Neural progenitor cell (in vitro differentiated cells): ENCODE data around the gene FARP2. TPM values are rescaled to one million over a fixed set of nuclear protein-coding genes. Genes with fewer than 3 reads are reported as not detected.

Experiments
- DNase-seq: peaks from one replicate; pipeline ENCODE4 v3.0.0-alpha.2; 2016; ENCODE audit warnings: low spot score
- H2AFZ ChIP-seq: fragments of 200-600 bp; sonication (generic); replicated peaks from 2 replicates; pipeline ENCODE4 v1.6.1; 2016; ENCODE audit warnings: antibody characterized with exemption
- H3F3A ChIP-seq: fragments of 200-600 bp; sonication (generic); 2 replicates; pipeline ENCODE4 v1.6.1; 2016; ENCODE audit warnings: antibody characterized with exemption, low read depth
- H3K27ac ChIP-seq: fragments of 200-600 bp; sonication (generic); 2 replicates; pipeline ENCODE4 v1.5.1; 2016; ENCODE audit warnings: mild to moderate bottlenecking
- H3K27me3 ChIP-seq: fragments of 200-600 bp; sonication (generic); 2 replicates; pipeline ENCODE4 v1.6.1; 2016; ENCODE audit warnings: mild to moderate bottlenecking, moderate library complexity
- H3K36me3 ChIP-seq: fragments of 200-600 bp; sonication (generic); 2 replicates; pipeline ENCODE4 v1.5.1; 2016
- H3K4me1 ChIP-seq: fragments of 200-600 bp; sonication (generic); 2 replicates; pipeline ENCODE4 v1.6.1; 2016; ENCODE audit warnings: mixed run types
- H3K4me2 ChIP-seq: fragments of 200-600 bp; sonication (generic); 2 replicates; pipeline ENCODE4 v1.6.1; 2016
- H3K4me3 ChIP-seq: fragments of 200-600 bp; sonication (generic); 2 replicates; pipeline ENCODE4 v1.5.1; 2016
- H3K79me2 ChIP-seq: fragments of 200-600 bp; sonication (generic); 2 replicates; pipeline ENCODE4 v1.6.1; 2016; ENCODE audit warnings: low read depth
- H3K9ac ChIP-seq: fragments of 200-600 bp; sonication (generic); 2 replicates; pipeline ENCODE4 v1.6.1; 2016
- H3K9me3 ChIP-seq: fragments of 200-600 bp; sonication (generic); 2 replicates; pipeline ENCODE4 v1.5.1; 2016; ENCODE audit warnings: low read depth
- H4K20me1 ChIP-seq: fragments of 200-600 bp; sonication (generic); 2 replicates; pipeline ENCODE4 v1.6.1; 2016; ENCODE audit warnings: low read depth
- H3K27ac Mint-ChIP-seq: 3 replicates; pipeline ENCODE4 v1.8.0; 2021; ENCODE audit warnings: mixed read lengths
- H3K27me3 Mint-ChIP-seq: 2 replicates; pipeline ENCODE4 v1.8.0; 2022; ENCODE audit warnings: low read depth, mild to moderate bottlenecking, inconsistent platforms, moderate library complexity, mixed read lengths; ENCODE audit not compliant: insufficient read depth
- H3K36me3 Mint-ChIP-seq: 3 replicates; pipeline ENCODE4 v1.8.0; 2021; ENCODE audit warnings: mixed read lengths
- H3K4me1 Mint-ChIP-seq: 3 replicates; pipeline ENCODE4 v1.8.0; 2021; ENCODE audit warnings: mixed read lengths
- H3K4me3 Mint-ChIP-seq: 3 replicates; pipeline ENCODE4 v1.8.0; 2021; ENCODE audit warnings: mild to moderate bottlenecking, moderate library complexity, mixed read lengths
- H3K9me3 Mint-ChIP-seq: 3 replicates; pipeline ENCODE4 v1.8.0; 2020; ENCODE audit warnings: mixed read lengths
- CTCF ChIP-seq: fragments of 200-600 bp; sonication (generic); IDR thresholded peaks from 2 replicates; pipeline ENCODE4 v1.5.1; 2017; ENCODE audit warnings: antibody characterized with exemption, mild to moderate bottlenecking
- EZH2 ChIP-seq: fragments of 200-600 bp; sonication (generic); IDR thresholded peaks from 2 replicates; pipeline ENCODE4 v1.6.1; 2017; ENCODE audit warnings: antibody characterized with exemption, mild to moderate bottlenecking, moderate library complexity
- EZH2phosphoT487 ChIP-seq: fragments of 200-600 bp; sonication (generic); IDR thresholded peaks from 2 replicates; pipeline ENCODE4 v1.6.1; 2017; ENCODE audit warnings: antibody characterized with exemption
- total RNA-seq: library from RNA; depleted of rRNA; stranded (reverse); fragments of >200 nt; gene quantifications from 2 replicates; pipeline ENCODE4 v1.2.3, GENCODE V29; 2015; ENCODE audit warnings: low replicate concordance

The FARP2 gene
- total RNA-seq, 1 donor from 2014 or later: 32.3 TPM

- no peak overlapping the region for H3K27ac ChIP-seq
- no peak overlapping the region for H3K9ac ChIP-seq
Measured at GRCh38 chr2:241321886-241322285, 34.2 kb upstream of the FARP2 start.

GRCh38 chr2:241323778-241324177 is 32.3 kb upstream of the FARP2 start:
- H3K27ac ChIP-seq: no peak overlapping the region
- H3K9me3 ChIP-seq: no peaks in the 10 kb centered on the region
- peaks cover 3% of the 10 kb centered on the region for H3K27me3 Mint-ChIP-seq
- no peak overlapping the region for H3K4me3 ChIP-seq
- H3K79me2 ChIP-seq: peaks cover 100% of the 10 kb centered on the region
- no peak for DNase-seq
- no peaks in the 10 kb centered on the region for H3K27me3 ChIP-seq
- H3F3A ChIP-seq: peaks cover 4% of the 10 kb centered on the region
- peaks cover 25% of the 10 kb centered on the region for H3K36me3 ChIP-seq
- H4K20me1 ChIP-seq: peaks cover 80% of the 10 kb centered on the region
- H2AFZ ChIP-seq: no peak overlapping the region
- no peaks in the 10 kb centered on the region for H3K9me3 Mint-ChIP-seq
- H3K27ac Mint-ChIP-seq: no peak overlapping the region
- H3K4me3 Mint-ChIP-seq: no peak overlapping the region
- peaks cover 36% of the 10 kb centered on the region for H3K36me3 Mint-ChIP-seq
- TF ChIP-seq EZH2 (no peak), EZH2phosphoT487 (no peak), CTCF (no peak)
- peaks cover 9% of the 10 kb centered on the region for H3K4me1 ChIP-seq
- peaks cover 21% of the 10 kb centered on the region for H3K4me1 Mint-ChIP-seq
- H3K4me2 ChIP-seq: no peak overlapping the region
- H3K9ac ChIP-seq: no peak overlapping the region

More at GRCh38 chr2:241321886-241322285, 34.2 kb upstream of the FARP2 start:
- Mint-ChIP-seq H3K27me3 (no peaks in the 10 kb centered on the region), H3K4me3 (no peak overlapping the region), H3K9me3 (no peaks in the 10 kb centered on the region), H3K27ac (no peak overlapping the region), H3K4me1 (peaks cover 37% of the 10 kb centered on the region), H3K36me3 (peaks cover 32% of the 10 kb centered on the region)
- Histone ChIP-seq H3K4me2 (no peak overlapping the region), H3K9me3 (no peaks in the 10 kb centered on the region), H3F3A (peaks cover 4% of the 10 kb centered on the region), H3K4me1 (peaks cover 22% of the 10 kb centered on the region), H3K4me3 (no peak overlapping the region), H3K27me3 (no peaks in the 10 kb centered on the region), H3K36me3 (peaks cover 19% of the 10 kb centered on the region), H3K79me2 (peaks cover 100% of the 10 kb centered on the region), H2AFZ (no peak overlapping the region), H4K20me1 (peaks cover 95% of the 10 kb centered on the region)
- DNase-seq: no peak
- TF ChIP-seq EZH2phosphoT487 (no peak), EZH2 (no peak), CTCF (no peak)

GRCh38 chr2:241324775-241325174 is 31.3 kb upstream of the FARP2 start:
- Histone ChIP-seq H3K4me3 (no peak overlapping the region), H3K4me1 (peaks cover 4% of the 10 kb centered on the region), H3K9me3 (no peaks in the 10 kb centered on the region), H3K9ac (no peak overlapping the region), H3K36me3 (peaks cover 25% of the 10 kb centered on the region), H3K27ac (no peak overlapping the region), H3K4me2 (no peak overlapping the region), H3K79me2 (peaks cover 100% of the 10 kb centered on the region), H4K20me1 (peaks cover 76% of the 10 kb centered on the region), H2AFZ (no peak overlapping the region), H3F3A (peaks cover 4% of the 10 kb centered on the region), H3K27me3 (no peaks in the 10 kb centered on the region)
- Mint-ChIP-seq H3K4me3 (no peak overlapping the region), H3K9me3 (no peaks in the 10 kb centered on the region), H3K27ac (no peak overlapping the region), H3K36me3 (peaks cover 37% of the 10 kb centered on the region), H3K4me1 (peaks cover 15% of the 10 kb centered on the region), H3K27me3 (peaks cover 3% of the 10 kb centered on the region)
- no peak for TF ChIP-seq CTCF
- TF ChIP-seq EZH2: no peak
- TF ChIP-seq EZH2phosphoT487: no peak
- no peak for DNase-seq
